Right atrium auricular region (tissue), 2 donors: ENCODE results near the gene ORMDL1. TPM values are rescaled to one million over a fixed set of nuclear protein-coding genes. Genes with fewer than 3 reads are reported as not detected.
"Not testable (repeated sequence)": the region's sequence is repeated elsewhere in the genome, so short reads cannot be mapped to it uniquely, and the experiment has no call there.

Source experiments
- DNase-seq: peaks from one replicate; pipeline ENCODE4 v3.0.0-alpha.2; 2019; ENCODE audit warnings: low spot score
- H3K27ac ChIP-seq, 2 donors: fragments of 200-600 bp; sonication (generic); 1 replicate in 1 of 2; 2 replicates in 1 of 2; pipeline ENCODE4 v1.5.1; 2016 to 2019
- H3K27me3 ChIP-seq, 2 donors: fragments of 200-600 bp; sonication (generic); one replicate each; pipeline versions ENCODE4 v1.5.1 to v1.6.0; 2017 to 2019
- H3K36me3 ChIP-seq: fragments of 200-600 bp; sonication (generic); one replicate; pipeline ENCODE4 v1.5.1; 2016
- H3K4me1 ChIP-seq, 2 donors: fragments of 200-600 bp; sonication (generic); one replicate each; pipeline versions ENCODE4 v1.5.1 to v1.6.0; 2017 to 2019
- H3K4me3 ChIP-seq, 2 donors: fragments of 200-600 bp; sonication (generic); 1 replicate in 1 of 2; 2 replicates in 1 of 2; pipeline ENCODE4 v1.5.1; 2017 to 2019; ENCODE audit warnings: mild to moderate bottlenecking in 1 of 2, moderate library complexity in 1 of 2
- H3K9me3 ChIP-seq, 2 donors: fragments of 200-600 bp; sonication (generic); one replicate each; pipeline ENCODE4 v1.5.1; 2019
- total RNA-seq, 2 donors: library from RNA; depleted of rRNA; stranded (reverse); fragments of >200 nt; gene quantifications; one replicate each; pipeline ENCODE4 v1.1.0, GENCODE V29; 2016
- TF ChIP-seq, protein P1 (sequence below), 2 donors: fragments of 200-600 bp; sonication (generic); IDR thresholded peaks; one replicate each; pipeline ENCODE4 v1.5.1; 2019; ENCODE audit warnings: antibody characterized with exemption in 2 of 2

ORMDL1 gene
- total RNA-seq, 2 donors from 2014 or later: 27.3 to 33.3 TPM

GRCh38 chr2:189763908-189764661 is 20.1 kb downstream of the ORMDL1 start:
- TF ChIP-seq, protein P1, sequence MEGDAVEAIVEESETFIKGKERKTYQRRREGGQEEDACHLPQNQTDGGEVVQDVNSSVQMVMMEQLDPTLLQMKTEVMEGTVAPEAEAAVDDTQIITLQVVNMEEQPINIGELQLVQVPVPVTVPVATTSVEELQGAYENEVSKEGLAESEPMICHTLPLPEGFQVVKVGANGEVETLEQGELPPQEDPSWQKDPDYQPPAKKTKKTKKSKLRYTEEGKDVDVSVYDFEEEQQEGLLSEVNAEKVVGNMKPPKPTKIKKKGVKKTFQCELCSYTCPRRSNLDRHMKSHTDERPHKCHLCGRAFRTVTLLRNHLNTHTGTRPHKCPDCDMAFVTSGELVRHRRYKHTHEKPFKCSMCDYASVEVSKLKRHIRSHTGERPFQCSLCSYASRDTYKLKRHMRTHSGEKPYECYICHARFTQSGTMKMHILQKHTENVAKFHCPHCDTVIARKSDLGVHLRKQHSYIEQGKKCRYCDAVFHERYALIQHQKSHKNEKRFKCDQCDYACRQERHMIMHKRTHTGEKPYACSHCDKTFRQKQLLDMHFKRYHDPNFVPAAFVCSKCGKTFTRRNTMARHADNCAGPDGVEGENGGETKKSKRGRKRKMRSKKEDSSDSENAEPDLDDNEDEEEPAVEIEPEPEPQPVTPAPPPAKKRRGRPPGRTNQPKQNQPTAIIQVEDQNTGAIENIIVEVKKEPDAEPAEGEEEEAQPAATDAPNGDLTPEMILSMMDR (IDR thresholded peaks at IDR 0.05): no peak
- Histone ChIP-seq H3K4me3 (no peak overlapping the region), H3K27ac (no peak overlapping the region), H3K36me3 (peaks cover 7% of the 10 kb centered on the region), H3K27me3 (no peaks in the 10 kb centered on the region), H3K4me1 (peaks cover 0 to 15% of the 10 kb centered on the region in 2 donors), H3K9me3 (no peaks in the 10 kb centered on the region)
- no peak for DNase-seq

DNA sequence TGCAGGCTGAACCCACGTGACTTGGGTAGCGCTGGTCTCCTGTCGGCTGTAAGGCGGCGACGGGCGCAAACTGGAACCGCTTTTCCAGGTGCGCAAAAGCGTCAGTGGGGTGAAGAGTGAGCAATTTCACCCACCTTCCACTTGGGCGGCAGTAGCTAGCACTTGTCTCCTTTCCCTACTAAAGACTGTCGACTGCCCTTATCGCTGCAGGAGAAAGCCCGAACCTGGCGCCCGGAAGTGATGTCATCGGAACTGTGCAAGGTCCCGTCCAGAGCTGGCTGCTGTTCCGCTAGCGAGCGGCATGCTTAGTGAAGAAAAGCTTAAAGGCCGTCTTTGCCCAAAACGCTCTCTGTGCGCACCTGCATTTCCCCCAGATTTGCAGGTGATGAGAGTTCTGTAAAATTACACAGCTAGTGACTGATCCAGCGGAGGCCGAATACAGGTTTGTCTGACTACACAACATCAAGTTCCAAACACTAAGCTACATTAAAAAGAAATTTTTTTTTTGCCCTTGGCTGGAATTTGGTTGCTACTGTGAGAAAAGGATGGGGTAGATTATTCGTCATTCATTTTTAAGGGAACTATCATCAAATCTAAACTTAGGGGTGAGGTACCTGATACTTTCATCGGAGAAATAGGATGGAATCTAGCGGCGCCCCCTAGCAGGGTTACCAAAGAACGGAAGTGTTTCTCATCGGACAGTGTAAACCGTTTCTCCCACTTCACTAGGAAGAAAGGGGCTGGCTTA is 21.4 kb downstream of the ORMDL1 start, which contains the start of gene OSGEPL1:
TSS of gene OSGEPL1 (minus strand) at position 242 of the 748 bp plus-strand sequence. CDS start 1,152 bp downstream, outside the sequence.
- peak; percentile 94 for DNase-seq
- TF ChIP-seq, protein P1 (IDR thresholded peaks at IDR 0.05): peak; percentile 52 to 63
- Histone ChIP-seq H3K9me3 (no peaks in the 10 kb centered on the region), H3K27me3 (no peaks in the 10 kb centered on the region), H3K27ac (peak within 1 kb of the TSS; percentile 90 to 92), H3K36me3 (peaks cover 7% of the 10 kb centered on the region), H3K4me3 (peak within 1 kb of the TSS; percentile 70 to 78), H3K4me1 (peaks cover 0 to 15% of the 10 kb centered on the region in 2 donors)

- no peak for DNase-seq
- peak overlapping the region; percentile 70 to 78 for H3K4me3 ChIP-seq
- H3K4me1 ChIP-seq: peaks cover 0 to 15% of the 10 kb centered on the region in 2 donors
Measured at GRCh38 chr2:189762229-189762550, 21.9 kb downstream of the ORMDL1 start.

GRCh38 chr2:189760154-189760553 is 24.0 kb downstream of the ORMDL1 start:
- peaks cover 0 to 15% of the 10 kb centered on the region in 2 donors for H3K4me1 ChIP-seq
- H3K9me3 ChIP-seq, DNase-seq, H3K36me3 ChIP-seq, H3K4me3 ChIP-seq, H3K27me3 ChIP-seq, H3K27ac ChIP-seq: not testable (repeated sequence)

More at GRCh38 chr2:189762229-189762550, 21.9 kb downstream of the ORMDL1 start:
- H3K27me3 ChIP-seq: no peaks in the 10 kb centered on the region
- TF ChIP-seq, protein P1 (IDR thresholded peaks at IDR 0.05): no peak
- H3K27ac ChIP-seq: peak overlapping the region; percentile 90 to 92
- H3K9me3 ChIP-seq: no peaks in the 10 kb centered on the region
- peaks cover 7% of the 10 kb centered on the region for H3K36me3 ChIP-seq

DNA sequence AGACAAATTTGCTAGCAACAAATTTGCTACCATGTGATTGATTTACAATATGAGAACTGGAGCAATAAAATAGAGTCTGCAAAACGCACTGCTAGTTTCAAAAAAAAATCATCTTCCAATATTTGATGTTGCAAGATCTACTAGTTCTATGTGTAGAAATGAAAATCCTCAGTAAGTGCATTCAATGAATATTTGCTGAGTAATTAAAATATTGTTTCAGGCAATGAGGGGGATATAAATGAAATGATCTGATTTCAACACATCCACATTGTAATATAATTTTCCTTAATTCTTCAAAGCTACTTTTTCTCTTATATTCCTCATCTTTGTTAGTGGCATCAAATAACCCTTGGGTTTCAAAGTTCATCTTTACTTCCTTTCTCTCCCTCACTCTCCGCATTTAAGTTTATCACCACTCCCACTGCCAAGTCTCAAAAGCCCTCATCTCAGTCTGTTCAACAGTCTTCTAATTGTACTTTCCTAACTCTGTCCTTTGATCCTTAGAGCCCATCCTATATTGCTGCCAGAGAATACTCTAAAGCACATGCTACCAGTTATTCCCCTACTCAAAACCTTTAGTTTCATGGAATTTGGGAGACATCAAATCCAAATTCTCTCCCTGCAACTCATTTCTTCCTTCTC is 27.7 kb downstream of the ORMDL1 start:
- DNase-seq: no peak
- Histone ChIP-seq H3K9me3 (no peaks in the 10 kb centered on the region), H3K36me3 (peaks cover 14% of the 10 kb centered on the region), H3K27ac (no peak overlapping the region), H3K27me3 (no peaks in the 10 kb centered on the region), H3K4me1 (peaks cover 0 to 2% of the 10 kb centered on the region in 2 donors), H3K4me3 (no peak overlapping the region)
- TF ChIP-seq, protein P1 (IDR thresholded peaks at IDR 0.05): no peak
